Gastroesophageal sphincter (tissue), 3 donors: ENCODE results near the gene B3GNT8.

Experiments
- EP300 ChIP-seq: sonication (generic); formaldehyde crosslinking; IDR thresholded peaks from one replicate; pipeline ENCODE4 v1.6.1; 2017; ENCODE audit warnings: antibody characterized with exemption, mild to moderate bottlenecking
- TF ChIP-seq, protein P1 (sequence below), 4 experiments: fragments of 200-600 bp in 2 of 4; fragments of 450-650 bp in 2 of 4; sonication (generic) in 1 of 4; IDR thresholded peaks; one replicate each; pipeline ENCODE4 v1.5.1; 2017 to 2019; ENCODE audit warnings: antibody characterized with exemption in 4 of 4, mild to moderate bottlenecking in 2 of 4, moderate library complexity in 2 of 4

DNA sequence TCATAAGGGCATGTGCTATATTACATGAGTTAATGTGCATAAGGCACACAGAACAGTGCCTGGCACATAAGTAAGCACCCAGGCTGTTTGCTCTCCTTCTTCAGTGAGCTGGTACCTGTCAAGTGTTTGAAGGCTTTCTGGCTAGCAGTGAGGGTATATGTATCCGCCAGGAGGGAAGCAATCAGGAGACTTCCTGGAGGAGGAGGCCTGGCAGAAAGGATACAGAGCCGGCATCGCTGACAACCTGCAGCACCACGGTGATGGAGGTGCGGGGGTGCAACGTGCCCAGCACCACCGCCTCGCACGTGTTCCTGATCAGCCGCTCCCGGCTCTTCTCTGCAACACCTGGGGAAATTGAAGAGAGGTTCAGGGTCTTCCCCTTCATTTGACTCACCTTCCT lies 35.6 kb downstream of the B3GNT8 start:
- TF ChIP-seq EP300 = no peak
- TF ChIP-seq, protein P1, sequence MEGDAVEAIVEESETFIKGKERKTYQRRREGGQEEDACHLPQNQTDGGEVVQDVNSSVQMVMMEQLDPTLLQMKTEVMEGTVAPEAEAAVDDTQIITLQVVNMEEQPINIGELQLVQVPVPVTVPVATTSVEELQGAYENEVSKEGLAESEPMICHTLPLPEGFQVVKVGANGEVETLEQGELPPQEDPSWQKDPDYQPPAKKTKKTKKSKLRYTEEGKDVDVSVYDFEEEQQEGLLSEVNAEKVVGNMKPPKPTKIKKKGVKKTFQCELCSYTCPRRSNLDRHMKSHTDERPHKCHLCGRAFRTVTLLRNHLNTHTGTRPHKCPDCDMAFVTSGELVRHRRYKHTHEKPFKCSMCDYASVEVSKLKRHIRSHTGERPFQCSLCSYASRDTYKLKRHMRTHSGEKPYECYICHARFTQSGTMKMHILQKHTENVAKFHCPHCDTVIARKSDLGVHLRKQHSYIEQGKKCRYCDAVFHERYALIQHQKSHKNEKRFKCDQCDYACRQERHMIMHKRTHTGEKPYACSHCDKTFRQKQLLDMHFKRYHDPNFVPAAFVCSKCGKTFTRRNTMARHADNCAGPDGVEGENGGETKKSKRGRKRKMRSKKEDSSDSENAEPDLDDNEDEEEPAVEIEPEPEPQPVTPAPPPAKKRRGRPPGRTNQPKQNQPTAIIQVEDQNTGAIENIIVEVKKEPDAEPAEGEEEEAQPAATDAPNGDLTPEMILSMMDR (IDR thresholded peaks at IDR 0.05) = no peak
